GM21526 (cell line): ENCODE data around the gene MICAL2.

Experiments used
- ATAC-seq: cut with Tn5 transposase; IDR thresholded peaks from one replicate; pipeline ENCODE4 v1.9.1; 2021; ENCODE audit warnings: moderate library complexity; ENCODE audit not compliant: unreplicated experiment, low FRiP score

The MICAL2 gene

DNA sequence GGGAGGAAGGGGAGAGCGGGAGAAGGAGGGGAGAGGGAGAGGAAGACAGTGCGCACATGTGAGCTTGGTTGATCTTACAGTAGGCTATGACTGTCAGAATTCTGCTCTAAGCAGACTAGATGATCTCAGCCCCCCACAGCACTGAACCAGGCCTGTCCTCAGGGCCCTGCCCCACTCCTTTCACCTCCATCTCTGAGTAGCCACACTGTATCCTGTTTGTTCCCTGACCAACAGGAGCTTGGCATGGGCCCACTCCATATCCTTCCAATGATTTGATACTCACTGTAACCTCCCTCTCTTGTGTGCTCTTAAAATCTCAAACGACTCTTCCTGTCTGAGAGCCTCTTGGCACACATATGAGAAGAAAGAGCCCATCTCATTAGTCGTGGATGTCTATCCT lies 180.9 kb downstream of the MICAL2 start:
- ATAC-seq = no peak

DNA sequence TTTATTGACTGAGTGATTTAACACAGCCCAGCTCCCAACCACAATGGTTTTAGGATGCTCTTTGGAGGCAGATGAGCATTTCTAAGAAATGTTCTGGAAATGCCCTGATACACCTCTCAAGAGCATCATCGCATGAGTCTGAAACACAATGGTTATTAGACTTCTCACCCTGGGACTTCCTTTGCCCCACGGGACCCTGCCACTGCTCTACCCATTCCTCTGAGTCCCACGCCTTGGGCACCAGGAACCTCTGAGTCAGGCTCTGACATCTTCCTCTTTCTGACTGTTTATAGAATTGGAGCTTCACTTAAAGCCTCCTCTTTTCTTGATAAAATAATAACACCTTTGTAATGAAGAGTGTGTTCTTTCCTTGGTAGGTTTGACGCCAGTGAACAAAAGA lies 181.4 kb downstream of the MICAL2 start:
- ATAC-seq = no peak

DNA sequence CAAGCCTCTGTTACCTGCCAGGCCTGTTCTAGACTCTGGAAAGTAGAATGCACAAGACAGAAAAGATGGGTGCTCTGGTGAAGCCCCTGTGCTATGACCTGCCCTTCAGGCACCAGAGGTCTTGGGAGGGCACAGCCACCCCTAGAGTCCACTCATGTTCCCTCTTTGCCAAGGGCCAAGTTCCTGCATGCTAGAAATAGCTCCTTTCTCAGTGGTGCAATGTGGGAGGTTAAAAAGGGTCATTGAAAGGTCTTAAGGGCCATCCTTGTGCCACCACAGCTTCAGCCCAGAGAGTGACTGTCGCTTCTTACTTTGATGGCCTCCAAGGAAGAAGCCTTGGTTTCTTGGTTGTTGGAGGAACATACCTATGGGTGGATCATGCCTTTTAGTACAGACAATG lies 182.4 kb downstream of the MICAL2 start:
- ATAC-seq = no peak

DNA sequence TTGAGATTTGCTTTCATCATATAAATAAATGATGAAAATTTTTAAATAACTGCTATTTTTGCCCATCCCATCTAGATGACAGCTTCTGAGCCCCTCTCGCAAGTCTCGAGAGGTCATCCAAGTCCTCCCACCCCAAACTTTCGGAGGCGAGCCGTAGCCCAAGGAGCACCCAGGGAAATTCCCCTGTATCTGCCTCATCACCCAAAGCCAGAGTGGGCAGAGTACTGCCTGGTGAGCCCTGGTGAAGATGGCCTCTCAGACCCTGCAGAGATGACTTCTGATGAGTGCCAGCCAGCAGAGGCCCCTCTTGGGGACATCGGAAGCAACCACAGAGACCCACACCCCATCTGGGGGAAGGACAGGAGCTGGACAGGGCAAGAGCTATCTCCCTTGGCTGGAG lies 183.1 kb downstream of the MICAL2 start:
- no peak for ATAC-seq

DNA sequence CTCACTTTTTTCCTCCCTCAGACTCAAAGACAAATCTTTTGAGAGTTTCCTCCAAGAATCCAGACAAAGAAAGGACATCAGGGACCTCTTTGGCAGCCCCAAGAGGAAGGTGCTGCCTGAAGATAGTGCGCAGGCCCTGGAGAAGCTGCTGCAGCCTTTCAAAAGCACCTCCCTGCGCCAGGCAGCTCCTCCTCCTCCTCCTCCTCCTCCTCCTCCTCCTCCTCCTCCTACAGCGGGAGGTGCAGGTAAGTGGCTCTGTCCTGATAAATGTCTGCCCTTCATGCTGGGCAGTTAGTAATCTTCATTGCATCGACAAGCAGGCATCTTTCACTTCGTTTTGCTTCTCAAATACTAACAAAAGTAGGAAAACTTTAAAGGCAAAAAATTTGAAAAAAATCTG lies 184.2 kb downstream of the MICAL2 start:
- ATAC-seq = no peak

DNA sequence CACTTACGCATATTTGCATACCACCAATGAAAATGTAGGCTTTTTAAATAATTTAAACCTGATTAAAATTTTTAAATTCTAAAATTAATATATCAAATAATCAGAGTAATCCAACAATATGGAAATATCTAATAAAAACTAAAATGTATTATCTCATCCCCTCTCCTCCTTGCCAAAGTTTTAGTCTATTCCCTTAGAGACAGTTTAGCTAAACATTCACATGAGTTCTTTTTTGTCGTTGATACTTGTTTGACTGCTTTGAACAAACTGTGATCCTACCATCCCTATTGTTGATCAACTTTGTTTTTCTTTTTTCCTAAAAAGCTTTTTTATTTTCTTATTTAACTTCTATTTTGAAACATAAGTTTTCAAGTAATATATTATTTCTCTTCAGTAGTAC lies 185.6 kb downstream of the MICAL2 start:
- ATAC-seq = no peak

DNA sequence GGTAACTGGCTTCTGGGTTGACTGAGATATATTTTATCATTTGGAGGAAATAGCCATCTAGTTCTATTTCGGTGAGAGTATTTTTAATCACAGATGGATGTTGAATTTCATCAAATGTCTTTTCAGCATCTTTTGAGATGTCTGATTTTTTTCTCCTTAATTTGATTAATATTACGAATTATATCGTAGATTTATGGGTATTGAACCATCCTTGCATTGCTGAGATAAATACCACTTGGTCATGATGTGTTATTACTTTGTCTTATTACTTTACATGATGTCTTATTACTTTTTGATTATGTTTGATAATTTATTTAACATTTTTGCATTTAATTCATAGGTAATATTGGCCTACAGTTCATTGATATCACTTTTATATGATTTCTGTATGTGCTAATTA lies 188.2 kb downstream of the MICAL2 start:
- no peak for ATAC-seq

DNA sequence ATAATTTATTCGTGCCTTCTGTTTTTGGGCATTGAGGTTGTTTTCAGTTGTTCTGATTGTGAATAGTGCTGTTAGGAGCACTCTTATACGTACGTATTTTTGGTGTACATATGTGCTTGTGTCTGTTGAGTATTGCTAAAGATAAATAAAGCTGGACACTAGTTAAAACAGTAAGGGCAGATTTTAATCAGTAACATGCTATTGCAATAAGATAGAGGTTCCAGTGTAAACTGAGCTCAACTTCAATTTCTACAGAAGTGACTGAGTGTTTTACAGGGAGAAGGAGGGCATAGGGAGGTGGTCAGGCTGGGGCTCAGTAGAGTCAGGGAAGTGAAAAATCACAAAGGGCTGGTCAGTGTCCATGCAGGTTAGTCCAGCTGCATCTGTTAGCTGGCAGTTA lies 191.0 kb downstream of the MICAL2 start:
- no peak for ATAC-seq

DNA sequence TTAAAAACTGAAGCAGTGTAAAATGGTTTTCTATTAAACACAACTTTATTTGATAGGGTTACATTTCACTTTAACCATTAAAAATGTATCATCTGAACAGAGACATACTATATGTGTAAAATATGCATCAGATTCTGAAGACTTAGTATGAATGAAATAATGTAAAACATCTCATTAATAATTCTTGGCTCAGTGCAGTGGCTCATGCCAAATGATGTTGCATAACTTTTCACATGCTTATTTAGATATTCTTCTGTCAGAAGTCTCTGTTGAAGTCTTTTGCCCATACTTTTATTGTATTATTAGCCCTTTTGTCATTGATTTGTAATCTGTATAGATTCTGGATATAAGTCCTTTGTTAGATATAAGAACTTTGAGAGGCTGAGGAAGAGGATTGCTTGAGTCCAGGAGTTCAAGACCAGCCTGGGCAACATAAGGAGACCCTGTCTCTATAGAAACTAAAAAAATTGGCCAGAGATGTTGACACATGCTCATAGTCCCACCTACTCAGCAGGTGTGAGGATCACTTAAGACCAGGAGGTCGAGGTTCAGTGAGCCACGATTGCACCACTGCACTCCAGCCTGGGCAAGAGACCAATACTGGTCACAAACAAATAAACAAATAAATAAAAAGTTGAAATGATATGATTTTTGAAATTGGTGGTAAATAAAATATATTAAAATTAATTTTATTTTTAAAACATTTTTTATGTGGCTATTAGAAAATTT lies 193.2 kb downstream of the MICAL2 start:
- ATAC-seq = no peak

DNA sequence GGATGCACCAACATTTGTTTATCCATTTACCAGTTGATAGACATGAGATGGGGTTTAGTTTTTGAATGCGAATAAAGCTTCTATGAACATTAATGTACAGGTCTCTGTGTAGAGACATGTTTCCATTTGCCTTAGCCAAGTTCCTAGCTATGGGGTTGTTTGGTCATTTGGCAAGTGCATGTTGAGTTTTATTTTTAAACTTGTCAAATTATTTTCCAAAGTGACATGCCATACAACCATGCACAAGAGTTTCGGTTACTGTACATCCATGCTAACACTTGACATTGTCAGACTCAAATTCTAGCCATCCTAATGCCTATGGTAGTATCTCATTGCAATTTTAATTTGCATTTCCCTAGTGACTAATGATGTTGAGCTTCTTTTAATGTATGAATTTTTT lies 196.4 kb downstream of the MICAL2 start:
- no peak for ATAC-seq

DNA sequence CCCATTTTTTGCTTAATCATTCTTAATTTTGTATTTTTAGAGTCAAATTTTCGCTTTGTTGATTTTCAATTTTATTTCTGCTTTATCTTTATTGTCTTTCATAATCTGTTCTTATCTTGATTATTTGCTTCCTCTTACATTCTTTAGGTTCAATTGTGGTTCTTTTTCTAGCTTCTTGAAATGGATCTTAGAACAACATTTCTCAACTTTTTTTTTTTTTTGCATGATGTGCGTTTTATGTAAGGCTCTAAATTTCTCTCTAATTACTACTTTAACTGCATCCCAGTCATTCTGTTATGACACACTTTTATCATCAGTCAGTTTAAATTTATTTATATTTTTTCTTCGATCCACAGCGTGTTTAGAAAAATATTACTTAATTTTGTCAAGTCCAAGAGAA lies 201.7 kb downstream of the MICAL2 start:
- no peak for ATAC-seq
